Vagina (tissue), 2 donors: ENCODE results near the gene FANCC.

Source experiments
- CTCF ChIP-seq, 3 experiments: fragments of 450-650 bp in 2 of 3; fragments of 200-600 bp in 1 of 3; sonication (generic) in 1 of 3; IDR thresholded peaks; one replicate each; pipeline ENCODE4 v1.5.1; 2017 to 2019; ENCODE audit warnings: antibody characterized with exemption in 3 of 3, mild to moderate bottlenecking in 2 of 3, moderate library complexity in 2 of 3
- POLR2AphosphoS5 ChIP-seq, 2 donors: sonication (generic); formaldehyde crosslinking; IDR thresholded peaks; one replicate each; pipeline ENCODE4 v1.9.0; 2017; ENCODE audit warnings: antibody characterized with exemption in 2 of 2, mild to moderate bottlenecking in 2 of 2, low read depth in 1 of 2; ENCODE audit not compliant: insufficient read depth in 1 of 2

DNA sequence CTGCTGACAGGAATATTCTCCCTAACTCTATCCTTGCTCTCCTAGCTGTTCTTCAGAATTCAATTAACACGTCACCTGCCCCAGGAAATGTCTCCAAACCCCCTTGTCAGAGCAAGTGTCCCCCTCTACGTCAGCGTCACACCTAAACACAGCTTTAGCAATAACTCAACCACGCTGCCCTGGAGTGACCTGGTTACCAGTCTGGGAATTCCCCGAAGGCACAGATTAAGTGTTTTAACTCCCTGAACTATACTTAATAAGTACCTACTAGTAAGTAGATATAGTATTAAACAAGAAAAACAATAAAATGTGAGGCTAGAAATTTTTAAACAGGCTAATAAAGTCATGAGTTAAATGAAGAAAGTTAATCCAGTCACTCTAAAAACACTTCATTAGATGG is 78.4 kb downstream of the FANCC start:
- TF ChIP-seq CTCF (IDR thresholded peaks at IDR 0.05) (no peak), POLR2AphosphoS5 (IDR thresholded peaks at IDR 0.05; ENCODE audit: insufficient read depth in 1 of 2, low read depth in 1 of 2) (no peak)
